Peyer's patch (tissue), 4 donors: ENCODE measurements around the gene DNAJB9. TPM values are rescaled to one million over a fixed set of nuclear protein-coding genes. Genes with fewer than 3 reads are reported as not detected.

Source experiments
- DNase-seq, 3 donors: peaks; one replicate each; pipeline ENCODE4 v3.0.0-alpha.2; 2017 to 2019
- H3K27ac ChIP-seq, 4 donors: fragments of 200-600 bp; sonication (generic); one replicate each; pipeline ENCODE4 v1.5.1; 2016 to 2019
- H3K27me3 ChIP-seq, 2 donors: fragments of 200-600 bp; sonication (generic); one replicate each; pipeline ENCODE4 v1.5.1; 2019
- H3K36me3 ChIP-seq, 3 donors: fragments of 200-600 bp; sonication (generic); one replicate each; pipeline ENCODE4 v1.5.1; 2016 to 2019
- H3K4me1 ChIP-seq, 4 donors: fragments of 200-600 bp; sonication (generic); one replicate each; pipeline ENCODE4 v1.5.1; 2016 to 2019
- H3K4me3 ChIP-seq, 4 donors: fragments of 200-600 bp; sonication (generic); 1 replicate in 3 of 4; 2 replicates in 1 of 4; pipeline ENCODE4 v1.5.1; 2016 to 2019; ENCODE audit warnings: mild to moderate bottlenecking in 1 of 4
- H3K9me3 ChIP-seq, 4 donors: fragments of 200-600 bp; sonication (generic); one replicate each; pipeline ENCODE4 v1.5.1; 2016 to 2019; ENCODE audit warnings: mild to moderate bottlenecking in 1 of 4
- CTCF ChIP-seq, 6 experiments: fragments of 450-650 bp in 4 of 6; fragments of 200-600 bp in 2 of 6; sonication (generic) in 1 of 6; IDR thresholded peaks; one replicate each; pipeline ENCODE4 v1.5.1; 2017 to 2019; ENCODE audit warnings: antibody characterized with exemption in 6 of 6, mild to moderate bottlenecking in 3 of 6, moderate library complexity in 1 of 6
- POLR2A ChIP-seq, 2 donors: fragments of 450-650 bp; IDR thresholded peaks; one replicate each; pipeline ENCODE4 v1.5.1; 2017; ENCODE audit warnings: antibody characterized with exemption in 2 of 2, mild to moderate bottlenecking in 2 of 2, moderate library complexity in 2 of 2
- total RNA-seq, 4 donors: library from RNA; depleted of rRNA; stranded (reverse); fragments of >200 nt; gene quantifications; one replicate each; pipeline ENCODE4 v1.1.0, GENCODE V29; 2016

Gene DNAJB9
- total RNA-seq, 4 donors from 2014 or later = 7.4 to 25.9 (median 15.0) TPM

- Histone ChIP-seq H3K27me3 (no peaks in the 10 kb centered on the region), H3K9me3 (no peaks in the 10 kb centered on the region), H3K36me3 (no peaks in the 10 kb centered on the region), H3K4me3 (no peak overlapping the region), H3K4me1 (no peaks in the 10 kb centered on the region), H3K27ac (no peak overlapping the region)
- TF ChIP-seq CTCF (IDR thresholded peaks at IDR 0.05) (no peak), POLR2A (IDR thresholded peaks at IDR 0.05) (no peak)
- DNase-seq = no peak
Measured at GRCh38 chr7:108596560-108596959, 26.9 kb downstream of the DNAJB9 start.

- Histone ChIP-seq H3K36me3 (no peaks in the 10 kb centered on the region), H3K4me1 (no peaks in the 10 kb centered on the region), H3K9me3 (no peaks in the 10 kb centered on the region), H3K4me3 (no peak overlapping the region), H3K27me3 (no peaks in the 10 kb centered on the region), H3K27ac (no peak overlapping the region)
- no peak for TF ChIP-seq POLR2A (IDR thresholded peaks at IDR 0.05)
- no peak for TF ChIP-seq CTCF (IDR thresholded peaks at IDR 0.05)
- no peak for DNase-seq
Measured at GRCh38 chr7:108598153-108598552, 28.5 kb downstream of the DNAJB9 start.

- Histone ChIP-seq H3K27me3 (no peaks in the 10 kb centered on the region), H3K27ac (no peak overlapping the region), H3K4me3 (no peak overlapping the region), H3K9me3 (no peaks in the 10 kb centered on the region), H3K4me1 (no peaks in the 10 kb centered on the region), H3K36me3 (no peaks in the 10 kb centered on the region)
- DNase-seq = no peak
- no peak for TF ChIP-seq CTCF (IDR thresholded peaks at IDR 0.05)
- TF ChIP-seq POLR2A (IDR thresholded peaks at IDR 0.05) = no peak
Measured at GRCh38 chr7:108598914-108599580, 29.4 kb downstream of the DNAJB9 start.

- Histone ChIP-seq H3K9me3 (no peaks in the 10 kb centered on the region), H3K4me3 (no peak overlapping the region), H3K4me1 (no peaks in the 10 kb centered on the region), H3K27me3 (no peaks in the 10 kb centered on the region), H3K27ac (no peak overlapping the region), H3K36me3 (no peaks in the 10 kb centered on the region)
- no peak for DNase-seq
- no peak for TF ChIP-seq CTCF (IDR thresholded peaks at IDR 0.05)
- no peak for TF ChIP-seq POLR2A (IDR thresholded peaks at IDR 0.05)
Measured at GRCh38 chr7:108600399-108600798, 30.7 kb downstream of the DNAJB9 start.

- H3K4me1 ChIP-seq = no peaks in the 10 kb centered on the region
- no peaks in the 10 kb centered on the region for H3K36me3 ChIP-seq
- no peak for DNase-seq
- no peaks in the 10 kb centered on the region for H3K9me3 ChIP-seq
- TF ChIP-seq POLR2A (IDR thresholded peaks at IDR 0.05) (no peak), CTCF (IDR thresholded peaks at IDR 0.05) (no peak)
- no peaks in the 10 kb centered on the region for H3K27me3 ChIP-seq
- no peak overlapping the region for H3K4me3 ChIP-seq
- no peak overlapping the region for H3K27ac ChIP-seq
Measured at GRCh38 chr7:108603656-108604306, 34.1 kb downstream of the DNAJB9 start.
